Neural cell (in vitro differentiated cells): Measurements from ENCODE around the gene FRMD1. TPM values are rescaled to one million over a fixed set of nuclear protein-coding genes. Genes with fewer than 3 reads are reported as not detected.

Experiments
- H2AFZ ChIP-seq: fragments of 200-600, 300-800 bp; sonication (generic), shearing (Covaris generic); 2 replicates; pipeline ENCODE4 v1.6.0; 2014; ENCODE audit warnings: low read depth, mild to moderate bottlenecking, antibody characterized with exemption, low read length, moderate library complexity
- H3F3A ChIP-seq: fragments of 200-600 bp; shearing (Covaris generic); 2 replicates; pipeline ENCODE4 v1.6.1; 2016; ENCODE audit warnings: mild to moderate bottlenecking, moderate library complexity, mixed read lengths, antibody characterized with exemption, low read length; ENCODE audit not compliant: insufficient read depth, poor library complexity, severe bottlenecking
- H3K27ac ChIP-seq: fragments of 200-600, 300-800 bp; sonication (generic), shearing (Covaris generic); 2 replicates; pipeline ENCODE4 v1.5.1; 2014; ENCODE audit warnings: mild to moderate bottlenecking, low read length, moderate library complexity
- H3K27me3 ChIP-seq: fragments of 300-800, 200-600 bp; sonication (generic), shearing (Covaris generic); 2 replicates; pipeline ENCODE4 v1.6.0; 2014; ENCODE audit warnings: mild to moderate bottlenecking, low read depth, low read length, moderate library complexity; ENCODE audit not compliant: insufficient read depth
- H3K36me3 ChIP-seq: fragments of 300-800, 200-600 bp; sonication (generic), shearing (Covaris generic); 2 replicates; pipeline ENCODE4 v1.5.1; 2014; ENCODE audit warnings: mild to moderate bottlenecking, antibody characterized with exemption, low read length, moderate library complexity; ENCODE audit not compliant: insufficient read depth
- H3K4me2 ChIP-seq: fragments of 300-800, 200-600 bp; sonication (generic), shearing (Covaris generic); 2 replicates; pipeline ENCODE4 v1.6.0; 2014; ENCODE audit warnings: mild to moderate bottlenecking, low read length
- H3K4me3 ChIP-seq: fragments of 300-800, 200-600 bp; sonication (generic), shearing (Covaris generic); 2 replicates; pipeline ENCODE4 v1.5.1; 2014; ENCODE audit warnings: mild to moderate bottlenecking, low read length, moderate library complexity
- H3K79me2 ChIP-seq: fragments of 200-600 bp; shearing (Covaris generic); replicated peaks from 2 replicates; pipeline ENCODE4 v1.6.0; 2014; ENCODE audit warnings: mild to moderate bottlenecking, low read length, moderate library complexity; ENCODE audit not compliant: insufficient read depth
- H3K9ac ChIP-seq: fragments of 300-800, 200-600 bp; sonication (generic), shearing (Covaris generic); 2 replicates; pipeline ENCODE4 v1.6.1; 2016; ENCODE audit warnings: mild to moderate bottlenecking, low read length, mixed read lengths
- H3K9me2 ChIP-seq: fragments of 200-600 bp; shearing (Covaris generic); 2 replicates; pipeline ENCODE4 v1.6.1; 2016; ENCODE audit warnings: mild to moderate bottlenecking, low read length, mixed read lengths; ENCODE audit not compliant: insufficient read depth
- H3K9me3 ChIP-seq: fragments of 200-600, 300-800 bp; sonication (generic), shearing (Covaris generic); 2 replicates; pipeline ENCODE4 v1.6.1; 2016; ENCODE audit warnings: mild to moderate bottlenecking, mixed run types, low read length, moderate library complexity, mixed read lengths
- H4K20me1 ChIP-seq: fragments of 200-600 bp; shearing (Covaris generic); 2 replicates; pipeline ENCODE4 v1.6.1; 2016; ENCODE audit warnings: mild to moderate bottlenecking, mixed run types; ENCODE audit not compliant: insufficient read depth
- EP300 ChIP-seq: fragments of 450-650 bp; conservative IDR thresholded peaks from 2 replicates; pipeline ENCODE4 v1.6.1; 2014; ENCODE audit warnings: antibody characterized with exemption, mild to moderate bottlenecking, moderate library complexity; ENCODE audit not compliant: poor library complexity, severe bottlenecking
- EZH2 ChIP-seq: fragments of 200-600, 300-800 bp; shearing (Covaris generic), sonication (generic); IDR thresholded peaks from 2 replicates; pipeline ENCODE4 v1.6.1; 2014; ENCODE audit warnings: antibody characterized with exemption, low read length, borderline replicate concordance, mild to moderate bottlenecking; ENCODE audit not compliant: insufficient read depth, poor library complexity, severe bottlenecking
- MXI1 ChIP-seq: fragments of 450-650 bp; conservative IDR thresholded peaks from 2 replicates; pipeline ENCODE4 v1.6.1; 2014; ENCODE audit warnings: antibody characterized with exemption, mild to moderate bottlenecking; ENCODE audit not compliant: poor library complexity, severe bottlenecking
- POLR2AphosphoS5 ChIP-seq: IDR thresholded peaks from 2 replicates; pipeline ENCODE4 v1.6.1; 2012
- RAD21 ChIP-seq: fragments of 450-650 bp; conservative IDR thresholded peaks from 2 replicates; pipeline ENCODE4 v1.6.1; 2014; ENCODE audit warnings: antibody characterized with exemption, mild to moderate bottlenecking, moderate library complexity
- SMC3 ChIP-seq: fragments of 450-650 bp; conservative IDR thresholded peaks from 2 replicates; pipeline ENCODE4 v1.6.1; 2014; ENCODE audit warnings: antibody characterized with exemption, mild to moderate bottlenecking, moderate library complexity; ENCODE audit not compliant: poor library complexity
- TAF1 ChIP-seq: IDR thresholded peaks from 2 replicates; pipeline ENCODE4 v1.6.1; 2012; ENCODE audit warnings: low read depth
- polyA plus RNA-seq: library from polyadenylated mRNA; depleted of rRNA; stranded (reverse); fragments of >200 nt; gene quantifications from 2 replicates; pipeline ENCODE4 v1.2.3, GENCODE V29; 2014
- TF ChIP-seq, protein P1 (sequence below): IDR thresholded peaks from 2 replicates; pipeline ENCODE4 v1.6.1; 2012; ENCODE audit warnings: borderline replicate concordance
- TF ChIP-seq, protein P2 (sequence below): fragments of 450-650 bp; IDR thresholded peaks from 2 replicates; pipeline ENCODE4 v1.5.1; 2014; ENCODE audit warnings: antibody characterized with exemption, mild to moderate bottlenecking, moderate library complexity; ENCODE audit not compliant: poor library complexity, severe bottlenecking

FRMD1 gene
- polyA plus RNA-seq, 1 donor from 2014 or later = not detected

DNA sequence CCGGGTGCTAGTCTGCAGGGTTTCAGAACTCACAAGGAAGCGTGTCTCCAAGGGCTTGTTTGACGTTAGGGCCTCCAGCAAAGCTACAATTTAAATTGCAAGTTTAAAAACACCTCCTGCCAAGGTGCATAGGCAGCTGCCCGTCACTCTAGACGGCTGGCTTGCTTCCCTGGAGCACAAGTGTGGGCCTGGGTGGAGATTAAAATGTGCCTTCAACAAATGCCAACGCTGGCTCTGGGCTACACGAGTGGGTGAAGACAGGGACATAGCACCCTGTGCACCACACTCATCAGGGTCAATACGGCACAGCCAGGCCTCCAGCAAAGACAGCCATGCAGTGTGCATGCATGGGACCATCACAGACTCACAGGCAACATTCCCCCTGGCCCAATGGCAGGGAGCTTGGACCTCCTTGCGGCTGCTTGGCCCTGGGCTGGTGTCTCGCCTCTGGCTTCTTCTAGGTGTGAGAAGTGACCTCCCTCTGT, 48.4 kb upstream of the FRMD1 start:
- H3F3A ChIP-seq = no peaks in the 10 kb centered on the region
- no peak overlapping the region for H3K4me2 ChIP-seq
- no peaks in the 10 kb centered on the region for H3K9me3 ChIP-seq
- no peaks in the 10 kb centered on the region for H3K27me3 ChIP-seq
- no peak overlapping the region for H2AFZ ChIP-seq
- no peaks in the 10 kb centered on the region for H3K79me2 ChIP-seq
- TF ChIP-seq POLR2AphosphoS5 (no peak), EZH2 (no peak), RAD21 (no peak), EP300 (no peak), SMC3 (no peak), TAF1 (no peak), MXI1 (no peak)
- TF ChIP-seq, protein P1, sequence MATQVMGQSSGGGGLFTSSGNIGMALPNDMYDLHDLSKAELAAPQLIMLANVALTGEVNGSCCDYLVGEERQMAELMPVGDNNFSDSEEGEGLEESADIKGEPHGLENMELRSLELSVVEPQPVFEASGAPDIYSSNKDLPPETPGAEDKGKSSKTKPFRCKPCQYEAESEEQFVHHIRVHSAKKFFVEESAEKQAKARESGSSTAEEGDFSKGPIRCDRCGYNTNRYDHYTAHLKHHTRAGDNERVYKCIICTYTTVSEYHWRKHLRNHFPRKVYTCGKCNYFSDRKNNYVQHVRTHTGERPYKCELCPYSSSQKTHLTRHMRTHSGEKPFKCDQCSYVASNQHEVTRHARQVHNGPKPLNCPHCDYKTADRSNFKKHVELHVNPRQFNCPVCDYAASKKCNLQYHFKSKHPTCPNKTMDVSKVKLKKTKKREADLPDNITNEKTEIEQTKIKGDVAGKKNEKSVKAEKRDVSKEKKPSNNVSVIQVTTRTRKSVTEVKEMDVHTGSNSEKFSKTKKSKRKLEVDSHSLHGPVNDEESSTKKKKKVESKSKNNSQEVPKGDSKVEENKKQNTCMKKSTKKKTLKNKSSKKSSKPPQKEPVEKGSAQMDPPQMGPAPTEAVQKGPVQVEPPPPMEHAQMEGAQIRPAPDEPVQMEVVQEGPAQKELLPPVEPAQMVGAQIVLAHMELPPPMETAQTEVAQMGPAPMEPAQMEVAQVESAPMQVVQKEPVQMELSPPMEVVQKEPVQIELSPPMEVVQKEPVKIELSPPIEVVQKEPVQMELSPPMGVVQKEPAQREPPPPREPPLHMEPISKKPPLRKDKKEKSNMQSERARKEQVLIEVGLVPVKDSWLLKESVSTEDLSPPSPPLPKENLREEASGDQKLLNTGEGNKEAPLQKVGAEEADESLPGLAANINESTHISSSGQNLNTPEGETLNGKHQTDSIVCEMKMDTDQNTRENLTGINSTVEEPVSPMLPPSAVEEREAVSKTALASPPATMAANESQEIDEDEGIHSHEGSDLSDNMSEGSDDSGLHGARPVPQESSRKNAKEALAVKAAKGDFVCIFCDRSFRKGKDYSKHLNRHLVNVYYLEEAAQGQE = no peak
- TF ChIP-seq, protein P2, sequence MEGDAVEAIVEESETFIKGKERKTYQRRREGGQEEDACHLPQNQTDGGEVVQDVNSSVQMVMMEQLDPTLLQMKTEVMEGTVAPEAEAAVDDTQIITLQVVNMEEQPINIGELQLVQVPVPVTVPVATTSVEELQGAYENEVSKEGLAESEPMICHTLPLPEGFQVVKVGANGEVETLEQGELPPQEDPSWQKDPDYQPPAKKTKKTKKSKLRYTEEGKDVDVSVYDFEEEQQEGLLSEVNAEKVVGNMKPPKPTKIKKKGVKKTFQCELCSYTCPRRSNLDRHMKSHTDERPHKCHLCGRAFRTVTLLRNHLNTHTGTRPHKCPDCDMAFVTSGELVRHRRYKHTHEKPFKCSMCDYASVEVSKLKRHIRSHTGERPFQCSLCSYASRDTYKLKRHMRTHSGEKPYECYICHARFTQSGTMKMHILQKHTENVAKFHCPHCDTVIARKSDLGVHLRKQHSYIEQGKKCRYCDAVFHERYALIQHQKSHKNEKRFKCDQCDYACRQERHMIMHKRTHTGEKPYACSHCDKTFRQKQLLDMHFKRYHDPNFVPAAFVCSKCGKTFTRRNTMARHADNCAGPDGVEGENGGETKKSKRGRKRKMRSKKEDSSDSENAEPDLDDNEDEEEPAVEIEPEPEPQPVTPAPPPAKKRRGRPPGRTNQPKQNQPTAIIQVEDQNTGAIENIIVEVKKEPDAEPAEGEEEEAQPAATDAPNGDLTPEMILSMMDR = no peak
- no peaks in the 10 kb centered on the region for H3K9me2 ChIP-seq
- H3K36me3 ChIP-seq = no peaks in the 10 kb centered on the region
- no peak overlapping the region for H3K9ac ChIP-seq
- H3K27ac ChIP-seq = no peak overlapping the region
- H3K4me3 ChIP-seq = no peak overlapping the region
- H4K20me1 ChIP-seq = no peaks in the 10 kb centered on the region

DNA sequence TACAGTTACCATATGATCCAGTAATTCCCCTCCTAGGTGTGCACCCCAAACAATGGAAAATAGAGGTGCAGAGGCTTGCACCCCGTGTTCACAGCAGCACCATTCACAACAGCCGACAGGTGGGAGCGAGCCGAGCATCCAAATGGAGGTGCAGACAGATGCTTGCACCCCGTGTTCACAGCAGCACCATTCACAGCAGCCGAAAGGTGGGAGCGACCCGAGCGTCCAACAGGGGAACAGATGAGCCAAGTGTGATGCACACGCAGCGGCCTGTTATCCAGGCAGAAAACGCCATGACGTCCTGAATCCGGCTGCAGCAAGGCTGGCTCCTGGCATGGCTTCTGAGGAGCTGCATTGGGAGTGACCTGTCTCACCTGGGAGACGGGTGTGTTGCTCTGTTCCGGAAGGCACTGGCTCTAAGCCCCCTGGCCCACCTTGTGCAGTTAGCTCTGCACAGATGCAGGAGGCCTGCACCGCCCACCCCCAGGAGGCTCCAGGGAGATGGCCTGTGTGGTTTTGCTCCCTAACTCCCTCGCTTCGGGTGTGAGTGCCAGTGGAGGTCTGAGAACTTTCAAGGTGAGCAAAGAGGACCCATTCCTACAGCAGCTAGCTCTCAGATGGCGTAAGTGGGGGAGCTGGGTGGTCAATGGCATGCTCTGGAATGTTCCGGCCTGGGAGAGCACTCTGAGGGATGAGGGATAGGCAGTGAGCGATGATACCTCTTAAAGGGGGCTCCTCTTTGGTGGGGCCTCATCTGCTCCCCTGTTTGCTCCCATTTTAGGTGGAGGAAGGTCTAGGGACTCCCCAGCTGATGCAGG, 47.8 kb upstream of the FRMD1 start:
- Histone ChIP-seq H3K9me3 (no peaks in the 10 kb centered on the region), H3K27me3 (no peaks in the 10 kb centered on the region), H3K36me3 (no peaks in the 10 kb centered on the region), H3K79me2 (no peaks in the 10 kb centered on the region), H3K4me2 (no peak overlapping the region), H3K4me3 (no peak overlapping the region), H3K9ac (no peak overlapping the region), H2AFZ (no peak overlapping the region), H3K9me2 (no peaks in the 10 kb centered on the region), H3K27ac (no peak overlapping the region), H3F3A (no peaks in the 10 kb centered on the region), H4K20me1 (no peaks in the 10 kb centered on the region)
- TF ChIP-seq POLR2AphosphoS5 = no peak
- TF ChIP-seq EZH2 = no peak
- TF ChIP-seq, protein P1 = no peak
- no peak for TF ChIP-seq RAD21
- TF ChIP-seq EP300 = no peak
- no peak for TF ChIP-seq MXI1
- TF ChIP-seq, protein P2 = no peak
- no peak for TF ChIP-seq TAF1
- no peak for TF ChIP-seq SMC3
